PC-3 (cell line): ENCODE data around the gene CEBPA. TPM values are rescaled to one million over a fixed set of nuclear protein-coding genes. Genes with fewer than 3 reads are reported as not detected.

Source experiments
- ATAC-seq: fragments of 200-7000 bp; cut with Tn5 transposase; 2 replicates; pipeline ENCODE4 v1.9.1; 2020; ENCODE audit warnings: mild to moderate bottlenecking, moderate library complexity
- BruUV-seq: library from RNA; stranded (reverse); fragments of 400-500 nt; replicated peaks from 2 replicates; lab custom pipeline; 2021; lab: Mats Ljungman, UMichigan
- CTCF ChIA-PET: fragments of 300-600 bp; sonication (Branson Sonifier 250); formaldehyde crosslinking; loops from one replicate; lab custom pipeline; 2022; ENCODE audit warnings: antibody characterized with exemption; lab: Charles Lee
- POLR2A ChIA-PET: fragments of 300-600 bp; sonication (Branson Sonifier 250); formaldehyde crosslinking; loops from one replicate; lab custom pipeline; 2022; ENCODE audit warnings: antibody characterized with exemption; ENCODE audit not compliant: unreplicated experiment; lab: Charles Lee
- DNase-seq: peaks from one replicate; pipeline ENCODE4 v3.0.0-alpha.2; 2015
- H2AFZ ChIP-seq: fragments of 300-600 bp; sonication (generic); 2 replicates; pipeline ENCODE4 v1.6.0; 2016; ENCODE audit warnings: antibody characterized with exemption, low read length
- H3F3A ChIP-seq: fragments of 300-600 bp; sonication (generic); one replicate; pipeline ENCODE4 v1.6.0; 2017; ENCODE audit warnings: antibody characterized with exemption, low read length, control low read depth, mild to moderate bottlenecking; ENCODE audit not compliant: unreplicated experiment
- H3K27ac ChIP-seq: fragments of 300-600 bp; sonication (generic); 2 replicates; pipeline ENCODE4 v1.5.1; 2016; ENCODE audit warnings: mild to moderate bottlenecking, low read length
- H3K27me3 ChIP-seq: fragments of 300-600 bp; sonication (generic); 2 replicates; pipeline ENCODE4 v1.6.1; 2016; ENCODE audit warnings: low read length, mixed read lengths
- H3K36me3 ChIP-seq: fragments of 300-600 bp; sonication (generic); 2 replicates; pipeline ENCODE4 v1.6.1; 2016; ENCODE audit warnings: low read depth, mixed run types, low read length, mixed read lengths
- H3K4me1 ChIP-seq: fragments of 300-600 bp; sonication (generic); 2 replicates; pipeline ENCODE4 v1.5.1; 2016; ENCODE audit warnings: low read length; ENCODE audit not compliant: insufficient read depth
- H3K4me2 ChIP-seq: fragments of 300-600 bp; sonication (generic); 2 replicates; pipeline ENCODE4 v1.6.0; 2016; ENCODE audit warnings: low read length
- H3K4me3 ChIP-seq: fragments of 300-600 bp; sonication (generic); 2 replicates; pipeline ENCODE4 v1.5.1; 2016; ENCODE audit warnings: mild to moderate bottlenecking, low read length, mixed read lengths
- H3K79me2 ChIP-seq: fragments of 300-600 bp; sonication (generic); 2 replicates; pipeline ENCODE4 v1.6.1; 2017; ENCODE audit warnings: low read length, mixed read lengths
- H3K9ac ChIP-seq: fragments of 300-600 bp; sonication (generic); 2 replicates; pipeline ENCODE4 v1.6.0; 2016; ENCODE audit warnings: mild to moderate bottlenecking, low read length
- H3K9me2 ChIP-seq: fragments of 300-600 bp; sonication (generic); replicated peaks from 2 replicates; pipeline ENCODE4 v1.6.1; 2016; ENCODE audit warnings: mixed run types, low read length, mixed read lengths
- H3K9me3 ChIP-seq: fragments of 300-600 bp; sonication (generic); 2 replicates; pipeline ENCODE4 v1.6.1; 2016; ENCODE audit warnings: low read length, mixed read lengths
- H4K20me1 ChIP-seq: fragments of 300-600 bp; sonication (generic); 2 replicates; pipeline ENCODE4 v1.6.1; 2016; ENCODE audit warnings: low read length, mixed read lengths
- EZH2 ChIP-seq: fragments of 300-600 bp; sonication (generic); IDR thresholded peaks from one replicate; pipeline ENCODE4 v1.6.1; 2017; ENCODE audit warnings: antibody characterized with exemption, mild to moderate bottlenecking, low read length; ENCODE audit not compliant: unreplicated experiment
- EZH2phosphoT487 ChIP-seq: fragments of 300-600 bp; sonication (generic); IDR thresholded peaks from 2 replicates; pipeline ENCODE4 v1.6.1; 2018; ENCODE audit warnings: mild to moderate bottlenecking, antibody characterized with exemption, low read length, borderline replicate concordance
- intact Hi-C: fragments of 100-400 bp; cut with micrococcal nuclease; formaldehyde crosslinking; loops from 2 replicates; pipeline ENCODE4 v1.9.0; 2023
- total RNA-seq: library from RNA; depleted of rRNA; stranded (reverse); fragments of >200 nt; gene quantifications from 2 replicates; pipeline ENCODE4 v1.2.3, GENCODE V29; 2014
- TF ChIP-seq, protein P1 (sequence below): fragments of 300-600 bp; sonication (generic); conservative IDR thresholded peaks from 2 replicates; pipeline ENCODE4 v1.5.1; 2017; ENCODE audit warnings: antibody characterized with exemption, low read depth, mild to moderate bottlenecking, low read length

CEBPA gene
- total RNA-seq, 1 experiment from 2014 or later, result 2.9 TPM

DNA sequence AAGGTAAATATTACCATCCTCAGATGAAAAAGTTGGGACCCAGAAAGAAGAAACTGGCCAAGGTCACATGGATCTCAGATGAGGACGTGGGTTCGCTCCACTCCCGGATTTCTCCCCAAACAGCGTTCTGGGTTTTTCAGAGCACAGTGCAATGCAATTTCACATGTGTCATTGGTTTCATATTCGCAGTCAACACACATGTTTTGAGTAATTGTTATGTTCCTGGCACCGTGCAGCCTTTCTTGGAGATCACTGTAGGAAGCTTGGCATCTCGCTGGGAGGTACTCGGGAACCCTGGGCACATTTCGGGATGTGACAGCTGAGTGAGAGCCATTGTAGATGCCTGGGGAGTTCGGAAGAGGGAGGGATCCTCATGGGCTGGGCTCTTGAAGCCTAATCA, 45.0 kb upstream of the CEBPA start:
- Histone ChIP-seq H3K27ac (no peak overlapping the region), H3K9me3 (no peaks in the 10 kb centered on the region), H3K9me2 (no peaks in the 10 kb centered on the region), H3K4me2 (no peak overlapping the region), H4K20me1 (no peaks in the 10 kb centered on the region), H3F3A (no peaks in the 10 kb centered on the region), H3K79me2 (no peaks in the 10 kb centered on the region), H3K4me1 (no peaks in the 10 kb centered on the region), H3K9ac (no peak overlapping the region), H3K4me3 (no peak overlapping the region), H2AFZ (no peak overlapping the region), H3K36me3 (no peaks in the 10 kb centered on the region), H3K27me3 (peaks cover 51% of the 10 kb centered on the region)
- ATAC-seq, result no peak
- POLR2A ChIA-PET, result no interaction called here
- BruUV-seq, result no TSS peak
- CTCF ChIA-PET, result no interaction called here
- TF ChIP-seq, protein P1, sequence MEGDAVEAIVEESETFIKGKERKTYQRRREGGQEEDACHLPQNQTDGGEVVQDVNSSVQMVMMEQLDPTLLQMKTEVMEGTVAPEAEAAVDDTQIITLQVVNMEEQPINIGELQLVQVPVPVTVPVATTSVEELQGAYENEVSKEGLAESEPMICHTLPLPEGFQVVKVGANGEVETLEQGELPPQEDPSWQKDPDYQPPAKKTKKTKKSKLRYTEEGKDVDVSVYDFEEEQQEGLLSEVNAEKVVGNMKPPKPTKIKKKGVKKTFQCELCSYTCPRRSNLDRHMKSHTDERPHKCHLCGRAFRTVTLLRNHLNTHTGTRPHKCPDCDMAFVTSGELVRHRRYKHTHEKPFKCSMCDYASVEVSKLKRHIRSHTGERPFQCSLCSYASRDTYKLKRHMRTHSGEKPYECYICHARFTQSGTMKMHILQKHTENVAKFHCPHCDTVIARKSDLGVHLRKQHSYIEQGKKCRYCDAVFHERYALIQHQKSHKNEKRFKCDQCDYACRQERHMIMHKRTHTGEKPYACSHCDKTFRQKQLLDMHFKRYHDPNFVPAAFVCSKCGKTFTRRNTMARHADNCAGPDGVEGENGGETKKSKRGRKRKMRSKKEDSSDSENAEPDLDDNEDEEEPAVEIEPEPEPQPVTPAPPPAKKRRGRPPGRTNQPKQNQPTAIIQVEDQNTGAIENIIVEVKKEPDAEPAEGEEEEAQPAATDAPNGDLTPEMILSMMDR, result no peak
- TF ChIP-seq EZH2, result no peak
- intact Hi-C loops, result no loop called here
- no peak for DNase-seq

DNA sequence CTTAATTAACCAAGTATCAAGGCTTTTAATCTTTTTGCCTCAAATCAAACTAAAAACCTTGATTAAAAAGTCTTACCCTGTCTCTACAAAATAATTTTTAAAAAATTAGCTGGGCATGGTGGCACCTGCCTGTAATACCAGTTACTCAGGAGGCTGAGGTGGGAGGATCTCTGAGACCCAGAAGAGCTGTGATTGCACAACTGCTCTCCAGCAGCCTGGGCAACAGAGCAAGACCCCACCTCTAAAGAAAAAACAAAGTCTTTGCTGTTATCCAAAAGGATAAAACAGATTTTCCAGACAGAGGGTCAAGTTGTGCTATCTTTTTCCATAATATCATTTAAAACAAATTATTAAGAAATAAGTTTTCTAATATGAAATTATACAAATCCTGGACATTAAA, 44.3 kb upstream of the CEBPA start:
- POLR2A ChIA-PET, result no interaction called here
- H3K36me3 ChIP-seq, result no peaks in the 10 kb centered on the region
- no peak overlapping the region for H3K9ac ChIP-seq
- BruUV-seq, result no TSS peak
- H3F3A ChIP-seq, result no peaks in the 10 kb centered on the region
- H3K9me3 ChIP-seq, result no peaks in the 10 kb centered on the region
- H2AFZ ChIP-seq, result no peak overlapping the region
- H3K4me2 ChIP-seq, result no peak overlapping the region
- H3K4me1 ChIP-seq, result no peaks in the 10 kb centered on the region
- DNase-seq, result no peak
- ATAC-seq, result no peak
- H3K4me3 ChIP-seq, result no peak overlapping the region
- H4K20me1 ChIP-seq, result no peaks in the 10 kb centered on the region
- no peak for TF ChIP-seq EZH2phosphoT487
- TF ChIP-seq, protein P1, result no peak
- no peak for TF ChIP-seq EZH2
- peaks cover 51% of the 10 kb centered on the region for H3K27me3 ChIP-seq
- no peak overlapping the region for H3K27ac ChIP-seq
- no peaks in the 10 kb centered on the region for H3K79me2 ChIP-seq
- H3K9me2 ChIP-seq, result no peaks in the 10 kb centered on the region
- intact Hi-C loops, result no loop called here
- CTCF ChIA-PET, result no interaction called here

DNA sequence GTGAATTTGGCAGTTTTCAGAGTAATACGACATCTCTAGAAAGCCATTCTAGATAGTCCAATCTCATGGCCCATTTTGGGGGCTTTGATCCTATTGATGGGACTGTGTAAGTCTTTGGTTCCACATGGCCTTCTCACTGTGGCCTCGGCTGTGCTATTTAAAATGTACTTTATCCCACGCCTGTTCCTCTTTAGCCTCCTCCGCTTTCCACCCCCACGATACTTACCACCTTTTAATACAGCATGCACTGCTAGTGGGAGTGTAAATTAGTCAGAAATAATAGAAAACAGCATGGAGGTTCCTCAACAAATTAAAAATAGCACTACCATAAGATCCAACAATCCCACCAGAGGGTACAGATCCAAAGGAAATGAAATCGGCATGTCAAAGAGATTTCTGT, 42.8 kb upstream of the CEBPA start:
- H2AFZ ChIP-seq, result no peak overlapping the region
- ChIA-PET POLR2A (no interaction called here), CTCF (no interaction called here)
- H3K27me3 ChIP-seq, result peaks cover 51% of the 10 kb centered on the region
- H3K79me2 ChIP-seq, result no peaks in the 10 kb centered on the region
- H3K36me3 ChIP-seq, result no peaks in the 10 kb centered on the region
- H3K9ac ChIP-seq, result no peak overlapping the region
- H3K9me3 ChIP-seq, result no peaks in the 10 kb centered on the region
- ATAC-seq (no peak), DNase-seq (no peak)
- no peak overlapping the region for H3K27ac ChIP-seq
- H3F3A ChIP-seq, result no peaks in the 10 kb centered on the region
- no peak overlapping the region for H3K4me2 ChIP-seq
- H4K20me1 ChIP-seq, result no peaks in the 10 kb centered on the region
- no peak overlapping the region for H3K4me3 ChIP-seq
- BruUV-seq, result no TSS peak
- H3K4me1 ChIP-seq, result no peaks in the 10 kb centered on the region
- TF ChIP-seq EZH2phosphoT487 (no peak), EZH2 (no peak)
- TF ChIP-seq, protein P1, result no peak
- H3K9me2 ChIP-seq, result no peaks in the 10 kb centered on the region
- intact Hi-C loops, result no loop called here
